WTC11 (cell line): Measurements from ENCODE around the gene DIDO1.

Experiments used
- CTCF ChIP-seq: fragments of 200-600 bp; IDR thresholded peaks from 2 replicates; pipeline ENCODE4 v1.8.0; 2022; ENCODE audit warnings: antibody characterized with exemption
- ESRRA ChIP-seq: sonication (generic); formaldehyde crosslinking; IDR thresholded peaks from 2 replicates; pipeline ENCODE4 v1.8.1; 2022; ENCODE audit warnings: mild to moderate bottlenecking, missing genetic modification reagents, borderline replicate concordance
- MYBL2 ChIP-seq: sonication (generic); formaldehyde crosslinking; IDR thresholded peaks from 2 replicates; pipeline ENCODE4 v1.8.1; 2023; ENCODE audit warnings: mild to moderate bottlenecking, moderate library complexity, missing genetic modification reagents
- USF1 ChIP-seq: sonication (generic); formaldehyde crosslinking; IDR thresholded peaks from 2 replicates; pipeline ENCODE4 v1.8.0; 2022; ENCODE audit warnings: mild to moderate bottlenecking, missing genetic modification reagents

GRCh38 chr20:62872184-62872847 lies 54.0 kb downstream of the DIDO1 start:
- TF ChIP-seq CTCF (no peak), MYBL2 (CRISPR knock-in tag) (no peak), USF1 (CRISPR knock-in tag) (no peak), ESRRA (CRISPR knock-in tag) (no peak)
